GM12801 (cell line): ENCODE data around the gene CARMIL3.

ENCODE experiments used
- TF ChIP-seq, protein P1 (sequence below): IDR thresholded peaks from one replicate; pipeline ENCODE4 v1.5.1; 2011; ENCODE audit warnings: control low read depth; ENCODE audit not compliant: insufficient read length; ENCODE audit errors: extremely low read depth

Gene CARMIL3

DNA sequence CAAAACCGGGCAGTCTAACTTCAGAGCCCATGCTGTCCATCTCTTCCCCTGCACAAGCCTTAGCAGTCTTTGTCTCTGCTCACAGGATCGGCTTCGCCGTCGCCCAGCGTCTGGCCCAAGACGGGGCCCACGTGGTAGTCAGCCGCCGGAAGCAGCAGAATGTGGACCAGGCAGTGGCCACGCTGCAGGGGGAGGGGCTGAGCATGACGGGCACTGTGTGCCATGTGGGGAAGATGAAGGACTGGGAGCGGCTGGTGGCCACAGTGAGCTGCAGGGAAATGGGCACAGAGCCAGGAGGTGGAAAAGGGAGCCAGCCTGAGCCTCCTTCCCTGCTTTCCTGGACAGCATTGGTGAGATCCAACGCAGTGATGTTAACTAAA, 14.2 kb upstream of the CARMIL3 start:
- TF ChIP-seq, protein P1, sequence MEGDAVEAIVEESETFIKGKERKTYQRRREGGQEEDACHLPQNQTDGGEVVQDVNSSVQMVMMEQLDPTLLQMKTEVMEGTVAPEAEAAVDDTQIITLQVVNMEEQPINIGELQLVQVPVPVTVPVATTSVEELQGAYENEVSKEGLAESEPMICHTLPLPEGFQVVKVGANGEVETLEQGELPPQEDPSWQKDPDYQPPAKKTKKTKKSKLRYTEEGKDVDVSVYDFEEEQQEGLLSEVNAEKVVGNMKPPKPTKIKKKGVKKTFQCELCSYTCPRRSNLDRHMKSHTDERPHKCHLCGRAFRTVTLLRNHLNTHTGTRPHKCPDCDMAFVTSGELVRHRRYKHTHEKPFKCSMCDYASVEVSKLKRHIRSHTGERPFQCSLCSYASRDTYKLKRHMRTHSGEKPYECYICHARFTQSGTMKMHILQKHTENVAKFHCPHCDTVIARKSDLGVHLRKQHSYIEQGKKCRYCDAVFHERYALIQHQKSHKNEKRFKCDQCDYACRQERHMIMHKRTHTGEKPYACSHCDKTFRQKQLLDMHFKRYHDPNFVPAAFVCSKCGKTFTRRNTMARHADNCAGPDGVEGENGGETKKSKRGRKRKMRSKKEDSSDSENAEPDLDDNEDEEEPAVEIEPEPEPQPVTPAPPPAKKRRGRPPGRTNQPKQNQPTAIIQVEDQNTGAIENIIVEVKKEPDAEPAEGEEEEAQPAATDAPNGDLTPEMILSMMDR = no peak

DNA sequence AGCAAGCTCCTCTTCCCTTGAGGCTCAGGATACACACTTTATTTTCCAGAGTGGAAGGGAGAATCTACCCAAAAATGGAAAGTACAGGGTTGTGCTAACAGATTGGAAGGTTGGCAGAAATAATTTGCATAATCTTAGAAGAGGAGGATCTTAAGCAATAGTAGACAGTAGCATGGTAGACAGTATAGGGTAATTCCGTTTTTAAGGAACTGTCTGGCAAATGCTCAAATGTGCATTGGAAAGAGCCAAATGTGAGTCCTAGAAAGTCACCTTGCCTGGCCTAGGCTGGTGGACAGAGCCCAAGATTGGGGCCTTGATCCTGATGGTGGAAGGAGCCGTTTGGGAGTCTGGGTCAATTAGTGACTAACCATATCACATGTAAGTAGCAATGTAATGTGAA, 13.1 kb upstream of the CARMIL3 start:
- TF ChIP-seq, protein P1 = no peak

- TF ChIP-seq, protein P1 = no peak
Measured at GRCh38 chr14:24040692-24041091, 11.1 kb upstream of the CARMIL3 start.

- TF ChIP-seq, protein P1 = no peak
Measured at GRCh38 chr14:24042746-24043145, 9.1 kb upstream of the CARMIL3 start.

DNA sequence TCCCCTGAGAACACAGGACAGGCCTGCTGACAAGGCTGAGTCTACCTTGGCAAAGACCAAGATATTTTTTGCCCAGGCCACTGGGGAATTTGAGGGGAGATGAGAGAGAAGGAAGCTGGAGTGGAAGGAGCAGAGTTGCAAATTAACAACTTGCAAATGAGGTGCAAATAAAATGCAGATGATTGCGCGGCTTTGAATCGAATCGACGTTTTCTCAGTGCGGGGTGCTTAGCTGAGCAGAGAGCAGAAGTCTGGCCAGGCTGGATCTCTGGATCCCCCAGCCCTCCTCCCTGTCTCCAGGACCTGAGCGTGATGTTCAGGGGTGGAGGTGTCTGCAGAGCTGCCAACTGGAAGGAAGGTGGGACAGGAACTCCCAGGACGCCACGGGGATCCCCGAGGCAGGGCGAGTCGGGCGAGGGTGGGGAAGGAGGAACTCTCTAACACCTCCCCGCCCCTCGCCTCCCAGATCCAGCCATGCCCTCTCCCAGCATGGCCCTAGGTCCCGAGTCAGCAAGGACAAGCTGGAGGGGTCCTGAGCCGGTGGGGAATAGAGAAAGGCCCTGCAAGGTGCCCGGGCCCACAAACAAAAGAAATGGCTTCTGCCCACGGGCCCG, 527 bp upstream of the CARMIL3 start:
- TF ChIP-seq, protein P1 = no peak

DNA sequence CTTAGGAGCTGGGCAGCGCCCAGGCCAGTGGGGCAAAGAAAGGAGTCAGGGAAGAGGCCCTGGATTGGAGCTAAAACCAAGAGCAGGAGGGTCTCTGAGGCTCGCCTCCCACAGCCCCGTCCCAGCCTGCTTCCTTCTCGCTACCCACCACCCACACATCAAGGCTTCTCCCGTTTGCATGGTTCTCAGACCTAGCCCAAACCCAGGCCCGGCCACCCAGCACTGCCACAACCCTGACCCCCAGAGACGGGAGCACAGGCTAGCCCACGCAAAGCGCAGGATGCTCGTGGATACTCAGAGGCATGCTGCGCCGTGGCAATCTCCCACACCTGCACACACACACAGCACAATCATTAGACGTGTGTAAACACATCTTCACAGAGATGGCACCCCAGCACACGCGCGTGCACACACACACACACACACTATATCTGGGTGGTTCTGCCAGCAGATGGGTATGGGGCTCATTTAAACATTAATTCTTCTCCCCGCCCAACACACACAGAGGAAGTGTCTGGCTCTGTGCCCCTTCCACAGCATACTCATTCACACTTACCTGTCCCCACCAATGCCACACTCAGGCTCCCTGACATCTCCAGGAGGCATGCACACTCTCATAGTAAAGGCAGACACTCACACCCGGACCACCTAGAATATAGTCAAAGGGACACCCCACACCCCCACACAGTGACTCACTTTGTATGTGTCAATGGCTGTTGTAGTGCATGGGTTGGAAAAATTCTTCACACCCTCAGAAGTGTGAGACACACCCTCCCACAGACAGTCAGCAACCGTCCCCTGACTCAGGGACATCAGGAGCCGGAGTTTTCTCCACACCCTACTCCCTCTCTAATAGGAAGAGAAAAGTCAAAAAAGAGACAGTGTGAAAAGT, 1.1 kb downstream of the CARMIL3 start:
- TF ChIP-seq, protein P1 = no peak

DNA sequence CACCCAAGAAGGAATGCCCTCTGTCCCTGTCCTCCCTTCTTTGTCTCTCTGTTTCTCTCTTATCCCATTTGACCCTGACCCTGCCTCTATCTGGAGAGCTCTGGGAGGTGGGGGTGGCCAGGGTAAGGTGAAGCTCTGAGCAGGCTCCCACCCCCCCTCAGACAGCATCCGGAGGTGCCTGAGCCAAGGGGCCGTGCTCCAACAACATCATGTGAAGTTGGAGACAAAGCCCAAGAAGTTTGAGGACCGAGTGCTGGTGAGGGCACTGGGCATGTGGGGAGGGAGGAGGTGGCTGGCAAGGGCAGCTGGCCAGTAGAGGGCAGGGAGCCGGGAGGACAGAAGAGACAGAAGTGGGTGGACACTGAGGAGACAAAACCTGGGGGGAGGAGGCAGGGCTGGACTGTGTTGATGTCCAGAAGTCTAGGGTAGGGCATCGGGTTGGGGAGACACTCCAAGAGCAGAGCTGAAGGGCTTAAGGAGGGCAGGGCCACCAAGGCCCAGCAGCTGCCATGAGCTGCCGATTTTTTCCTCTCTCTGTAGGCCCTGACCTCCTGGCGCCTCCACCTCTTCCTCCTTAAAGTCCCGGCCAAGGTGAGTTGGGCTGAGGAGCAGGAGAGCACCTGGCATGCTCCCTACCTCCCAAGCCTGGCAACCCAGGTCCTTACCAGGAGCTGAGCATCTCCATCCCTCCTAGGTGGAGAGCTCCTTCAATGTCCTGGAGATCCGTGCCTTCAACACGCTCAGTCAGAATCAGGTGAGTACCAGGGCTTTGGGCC, 1.9 kb downstream of the CARMIL3 start:
- TF ChIP-seq, protein P1 = no peak
